GM20431 (cell line): ENCODE results near the gene ARHGEF19.

ENCODE experiments used
- in situ Hi-C: fragments of 300-500 bp; cut with MseI, MboI; formaldehyde crosslinking; loops from one replicate; pipeline ENCODE4 v1.15.0; 2020; ENCODE audit warnings: low sequenced_read_pairs; ENCODE audit not compliant: unreplicated experiment

The ARHGEF19 gene

GRCh38 chr1:16245476-16246196 lies 33.2 kb upstream of the ARHGEF19 start:
- in situ Hi-C loops = no loop called here

GRCh38 chr1:16244650-16245285 lies 32.3 kb upstream of the ARHGEF19 start:
- in situ Hi-C loops = no loop called here

- in situ Hi-C loops = no loop called here
Measured at GRCh38 chr1:16243936-16244649, 31.6 kb upstream of the ARHGEF19 start.

DNA sequence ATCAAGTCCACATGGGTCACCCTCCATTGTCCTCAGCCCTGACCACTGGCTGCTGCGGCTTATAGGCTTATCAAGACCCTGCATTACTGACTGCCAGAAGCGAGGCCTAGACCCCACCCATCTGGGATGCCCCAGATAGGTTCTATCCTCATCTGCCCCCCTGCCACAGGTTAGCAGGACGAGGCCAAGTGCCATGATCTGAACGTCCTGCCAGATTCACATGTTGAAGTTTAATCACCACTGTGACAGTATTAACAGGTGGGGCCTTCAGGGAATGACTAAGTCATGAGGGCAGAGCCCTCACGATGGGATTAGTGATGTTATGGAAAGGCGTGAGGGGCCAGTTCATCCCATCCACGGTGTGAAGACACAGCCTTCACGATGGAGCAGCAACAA lies 30.8 kb upstream of the ARHGEF19 start:
- in situ Hi-C loops = no loop called here

DNA sequence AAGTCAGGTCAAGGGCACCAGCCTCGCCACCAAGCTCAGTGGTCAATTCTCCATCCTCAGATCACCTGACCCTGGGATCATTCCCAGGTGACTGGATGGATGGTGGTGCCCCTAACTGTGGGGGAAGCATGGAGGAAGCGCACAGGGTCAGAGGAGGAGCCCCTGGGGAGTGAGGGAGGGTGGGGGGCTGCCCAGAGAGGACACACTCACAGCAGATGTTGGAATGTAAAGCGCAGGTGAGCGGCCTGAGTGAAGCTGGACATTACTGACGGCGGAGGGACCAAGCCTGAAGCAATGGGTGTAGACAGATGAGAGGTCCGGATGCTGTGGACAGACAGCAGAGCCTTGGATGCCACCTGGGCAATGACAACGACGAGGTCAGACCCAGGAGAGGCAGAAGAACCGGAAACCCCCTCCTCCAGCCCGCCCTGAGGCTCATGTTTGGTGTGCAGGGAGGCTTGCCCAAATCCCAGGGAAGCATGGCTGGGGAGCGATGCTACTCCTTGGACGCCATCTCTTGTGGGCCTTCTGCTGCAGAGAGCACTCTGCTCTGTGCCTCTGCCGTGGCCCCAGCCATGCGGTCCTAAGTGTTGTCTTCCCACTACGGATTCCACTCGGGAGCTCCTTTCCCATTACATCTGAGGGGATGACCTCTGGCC lies 30.2 kb upstream of the ARHGEF19 start:
- in situ Hi-C loops = no loop called here

DNA sequence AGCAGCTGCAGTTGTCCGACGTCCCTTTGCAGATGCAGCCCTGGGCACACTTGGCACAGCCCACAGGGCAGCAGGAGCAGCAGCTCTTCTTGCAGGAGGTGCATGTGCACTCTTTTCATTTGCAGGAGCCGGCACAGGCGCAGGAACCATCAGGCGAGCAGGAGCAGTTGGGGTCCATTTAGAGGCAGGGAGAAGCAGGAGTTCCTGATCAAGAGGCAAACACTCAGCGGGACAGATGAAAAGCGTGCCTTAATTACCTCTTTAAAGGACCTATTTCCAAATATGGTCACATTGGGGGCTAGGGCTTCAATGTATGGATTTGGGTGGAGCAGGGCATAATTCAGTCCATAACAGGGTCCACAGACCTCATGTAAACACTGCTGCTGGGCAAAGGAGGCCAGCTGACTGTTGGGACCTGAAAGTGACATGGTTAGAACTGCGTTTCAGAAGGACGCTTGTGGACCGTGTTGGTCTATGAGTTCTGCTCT lies 28.8 kb upstream of the ARHGEF19 start:
- in situ Hi-C loops = no loop called here

- in situ Hi-C loops = no loop called here
Measured at GRCh38 chr1:16239972-16240491, 27.6 kb upstream of the ARHGEF19 start.

- in situ Hi-C loops = no loop called here
Measured at GRCh38 chr1:16237343-16237830, 24.9 kb upstream of the ARHGEF19 start.

DNA sequence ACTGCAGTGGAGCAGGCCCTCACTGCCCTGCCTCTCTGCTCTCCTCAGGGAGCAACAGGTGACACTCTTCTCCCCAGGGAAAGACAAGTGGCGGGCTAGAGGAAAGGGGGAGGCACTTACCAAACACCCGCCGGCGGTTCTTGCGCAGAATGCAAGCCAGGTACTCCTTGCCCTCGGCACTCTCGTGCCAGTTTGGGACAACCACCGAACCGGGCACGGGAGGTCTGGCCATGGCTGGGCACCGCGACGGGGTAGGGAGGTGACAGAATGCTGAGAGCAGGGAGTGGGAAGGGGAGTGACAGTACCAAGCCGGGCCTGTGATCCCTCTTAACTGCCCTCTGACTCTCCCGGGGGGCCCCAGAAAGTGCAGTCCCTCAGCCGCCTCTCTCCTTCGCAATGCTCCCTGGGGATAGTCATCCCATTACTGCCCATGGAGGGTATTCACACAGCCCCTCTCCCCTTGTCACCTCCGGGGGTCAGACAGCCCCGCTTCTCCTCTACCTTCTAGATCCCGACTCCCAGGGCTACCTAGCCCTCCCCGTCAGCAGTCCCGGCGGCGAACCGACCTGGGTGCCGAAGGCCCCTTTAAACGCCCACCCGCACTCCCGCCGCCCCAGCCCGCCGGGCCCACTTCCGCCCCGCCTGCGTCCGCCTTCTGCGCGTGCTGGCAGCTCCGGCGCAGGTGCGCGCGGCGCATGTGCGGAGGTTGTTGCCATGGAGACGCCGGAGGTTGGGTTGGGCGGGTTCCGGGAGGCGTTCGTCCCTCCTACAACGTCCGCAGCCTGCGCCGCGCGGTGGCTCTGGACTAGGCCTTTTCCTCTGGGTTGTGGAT lies 24.3 kb upstream of the ARHGEF19 start, which contains the start of gene CPLANE2:
CPLANE2 (minus strand) TSS at position 673 of the 832 bp plus-strand sequence; CDS start at position 232, 441 bp downstream.
- in situ Hi-C loops = no loop called here

GRCh38 chr1:16235944-16236510 lies 23.6 kb upstream of the ARHGEF19 start:
- in situ Hi-C loops = no loop called here

- in situ Hi-C loops = no loop called here
Measured at GRCh38 chr1:16235347-16235746, 22.9 kb upstream of the ARHGEF19 start.

DNA sequence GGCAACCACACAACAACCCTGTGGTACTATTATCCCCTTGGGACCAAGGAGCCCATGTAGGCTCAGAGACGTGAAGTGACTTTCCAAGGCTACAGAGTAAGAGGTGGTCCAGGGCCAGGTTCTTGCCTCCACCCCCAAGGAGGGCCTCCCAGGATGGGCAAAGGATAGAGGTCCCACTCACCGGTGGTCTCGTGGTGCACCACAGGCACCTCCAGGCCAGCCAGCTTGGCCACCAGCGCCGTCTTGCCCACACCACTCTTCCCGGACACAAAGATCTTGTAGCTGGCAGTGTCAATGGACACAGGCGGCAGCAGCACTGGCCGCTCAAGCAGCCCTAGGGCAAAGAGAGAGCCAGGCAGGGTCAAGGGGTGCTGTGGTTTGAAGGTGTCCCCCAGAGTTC lies 21.0 kb upstream of the ARHGEF19 start:
- in situ Hi-C loops = no loop called here

DNA sequence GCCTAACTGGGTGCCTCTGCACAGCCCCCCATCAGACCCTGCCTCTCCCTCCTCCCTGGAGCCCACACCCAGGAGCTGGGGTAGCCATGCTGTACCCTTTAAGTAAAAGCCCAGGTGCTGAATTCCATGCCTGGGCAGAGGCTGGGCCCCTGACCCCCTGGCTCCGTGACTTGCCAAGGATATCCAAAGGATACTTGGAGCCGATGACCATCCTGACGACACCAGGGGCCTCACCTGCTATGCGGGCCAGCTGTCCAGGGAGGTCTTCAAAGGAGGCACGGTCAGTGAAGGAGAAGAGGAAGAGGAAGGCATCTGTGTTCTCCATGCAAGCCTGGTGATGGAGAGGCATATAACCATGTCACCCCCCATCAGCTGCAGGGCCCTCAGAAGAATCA lies 19.9 kb upstream of the ARHGEF19 start:
- in situ Hi-C loops = no loop called here

- in situ Hi-C loops = no loop called here
Measured at GRCh38 chr1:16231331-16232315, 19.2 kb upstream of the ARHGEF19 start.

GRCh38 chr1:16230744-16231143 lies 18.3 kb upstream of the ARHGEF19 start:
- in situ Hi-C loops = no loop called here

- in situ Hi-C loops = no loop called here
Measured at GRCh38 chr1:16229976-16230740, 17.7 kb upstream of the ARHGEF19 start.
